Mononuclear cell (primary cell): ENCODE results near the gene ASIP. TPM values are rescaled to one million over a fixed set of nuclear protein-coding genes. Genes with fewer than 3 reads are reported as not detected.

Source experiments
- H3K27me3 ChIP-seq: 2 replicates; pipeline ENCODE4 v1.6.0; 2011; ENCODE audit warnings: low read length, control low read depth; ENCODE audit not compliant: insufficient read depth
- H3K4me1 ChIP-seq: 2 replicates; pipeline ENCODE4 v1.5.1; 2011; ENCODE audit warnings: mild to moderate bottlenecking, low read length, control low read depth; ENCODE audit not compliant: insufficient read depth
- H3K4me3 ChIP-seq: 2 replicates; pipeline ENCODE4 v1.5.1; 2011; ENCODE audit warnings: mild to moderate bottlenecking, low read length, moderate library complexity
- H3K9me3 ChIP-seq: 2 replicates; pipeline ENCODE4 v1.5.1; 2011; ENCODE audit warnings: low read depth, mild to moderate bottlenecking, control low read depth, low read length
- total RNA-seq: library from RNA; depleted of rRNA; stranded (reverse); fragments of >200 nt; gene quantifications from one replicate; pipeline ENCODE4 v1.2.3, GENCODE V29; 2012

The ASIP gene
- total RNA-seq, 1 donor, result 1.3 TPM

GRCh38 chr20:34305333-34306230 is 64.4 kb downstream of the ASIP start:
- H3K9me3 ChIP-seq, result no peaks in the 10 kb centered on the region
- no peak overlapping the region for H3K4me3 ChIP-seq
- H3K27me3 ChIP-seq, result no peaks in the 10 kb centered on the region
- H3K4me1 ChIP-seq, result peaks cover 37% of the 10 kb centered on the region

GRCh38 chr20:34309691-34310090 is 68.5 kb downstream of the ASIP start:
- Histone ChIP-seq H3K4me3 (no peak overlapping the region), H3K4me1 (peaks cover 29% of the 10 kb centered on the region)

GRCh38 chr20:34310481-34311117 is 69.4 kb downstream of the ASIP start:
- H3K27me3 ChIP-seq, result peaks cover 14% of the 10 kb centered on the region
- no peak overlapping the region for H3K4me3 ChIP-seq
- peaks cover 24% of the 10 kb centered on the region for H3K4me1 ChIP-seq
- H3K9me3 ChIP-seq, result no peaks in the 10 kb centered on the region

More at GRCh38 chr20:34309691-34310090, 68.5 kb downstream of the ASIP start:
- H3K9me3 ChIP-seq, result no peaks in the 10 kb centered on the region
- peaks cover 14% of the 10 kb centered on the region for H3K27me3 ChIP-seq

- Histone ChIP-seq H3K4me3 (no peak overlapping the region), H3K4me1 (peaks cover 17% of the 10 kb centered on the region), H3K9me3 (no peaks in the 10 kb centered on the region), H3K27me3 (peaks cover 14% of the 10 kb centered on the region)
Observed at GRCh38 chr20:34311118-34312023, 70.1 kb downstream of the ASIP start.

GRCh38 chr20:34312024-34312460 is 70.8 kb downstream of the ASIP start:
- H3K27me3 ChIP-seq, result peaks cover 14% of the 10 kb centered on the region
- H3K4me1 ChIP-seq, result peaks cover 16% of the 10 kb centered on the region
- no peaks in the 10 kb centered on the region for H3K9me3 ChIP-seq
- H3K4me3 ChIP-seq, result no peak overlapping the region

GRCh38 chr20:34312544-34313217 is 71.5 kb downstream of the ASIP start:
- Histone ChIP-seq H3K4me1 (peaks cover 16% of the 10 kb centered on the region), H3K4me3 (no peak overlapping the region), H3K27me3 (peaks cover 14% of the 10 kb centered on the region), H3K9me3 (no peaks in the 10 kb centered on the region)

- Histone ChIP-seq H3K4me3 (no peak overlapping the region), H3K9me3 (no peaks in the 10 kb centered on the region), H3K27me3 (peaks cover 14% of the 10 kb centered on the region), H3K4me1 (peaks cover 16% of the 10 kb centered on the region)
Observed at GRCh38 chr20:34315236-34315635, 74.0 kb downstream of the ASIP start.

GRCh38 chr20:34316196-34316814 is 75.1 kb downstream of the ASIP start:
- H3K27me3 ChIP-seq, result peaks cover 11% of the 10 kb centered on the region
- H3K9me3 ChIP-seq, result no peaks in the 10 kb centered on the region
- H3K4me1 ChIP-seq, result peaks cover 16% of the 10 kb centered on the region
- no peak overlapping the region for H3K4me3 ChIP-seq

Other genes with a start within 250 kb of the ASIP start
- gene RALY, start 247.5 kb upstream of the ASIP start, total RNA-seq, result 94.6 TPM
- 30.2 TPM for gene EIF2S2, start 129.2 kb upstream of the ASIP start, total RNA-seq
- gene AHCY, start 61.9 kb downstream of the ASIP start, total RNA-seq, result 21.0 TPM
- 80.0 TPM for gene ITCH, start 121.8 kb downstream of the ASIP start, total RNA-seq